GM18858 (cell line): ENCODE data around the gene CYB561A3.

Source experiments
- ATAC-seq: cut with Tn5 transposase; IDR thresholded peaks from one replicate; pipeline ENCODE4 v1.9.1; 2021; ENCODE audit not compliant: unreplicated experiment

CYB561A3 gene

DNA sequence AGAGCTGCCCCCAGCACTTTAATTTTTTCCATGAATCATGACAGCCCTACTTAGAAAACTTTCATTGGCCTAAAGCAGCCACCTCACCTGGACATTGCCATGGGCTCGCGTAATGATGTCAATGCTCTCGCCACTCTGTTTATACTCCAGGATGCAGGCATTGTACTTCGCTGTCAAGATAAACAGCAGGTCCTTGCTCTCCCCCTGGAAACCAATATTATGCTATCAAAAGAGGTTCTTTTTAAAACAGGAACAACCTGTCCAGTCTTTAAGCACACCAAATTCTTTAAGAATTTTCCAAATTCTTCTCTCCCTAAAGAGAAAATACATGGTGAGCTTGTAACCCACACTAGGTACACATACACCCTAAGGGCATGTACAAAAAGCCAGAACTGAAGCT is 31.8 kb downstream of the CYB561A3 start:
- no peak for ATAC-seq

DNA sequence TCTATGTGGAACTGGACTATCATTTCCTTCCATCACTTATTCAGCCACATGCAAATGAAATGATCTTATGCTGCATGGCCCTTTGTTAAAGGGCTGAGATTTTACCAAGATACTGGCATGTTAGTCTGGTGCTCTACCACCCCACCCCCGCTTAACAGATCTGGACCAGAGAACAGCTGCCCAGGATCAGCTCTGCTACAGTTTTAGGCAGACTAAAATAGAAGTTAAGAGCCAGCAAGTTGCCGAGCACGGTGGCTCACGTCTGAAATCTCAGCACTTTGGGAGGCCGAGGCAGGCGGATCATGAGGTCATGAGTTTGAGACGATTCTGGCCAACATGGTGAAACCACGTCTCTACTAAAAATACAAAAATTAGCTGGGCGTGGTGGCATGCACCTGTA is 33.3 kb downstream of the CYB561A3 start:
- ATAC-seq, result no peak

DNA sequence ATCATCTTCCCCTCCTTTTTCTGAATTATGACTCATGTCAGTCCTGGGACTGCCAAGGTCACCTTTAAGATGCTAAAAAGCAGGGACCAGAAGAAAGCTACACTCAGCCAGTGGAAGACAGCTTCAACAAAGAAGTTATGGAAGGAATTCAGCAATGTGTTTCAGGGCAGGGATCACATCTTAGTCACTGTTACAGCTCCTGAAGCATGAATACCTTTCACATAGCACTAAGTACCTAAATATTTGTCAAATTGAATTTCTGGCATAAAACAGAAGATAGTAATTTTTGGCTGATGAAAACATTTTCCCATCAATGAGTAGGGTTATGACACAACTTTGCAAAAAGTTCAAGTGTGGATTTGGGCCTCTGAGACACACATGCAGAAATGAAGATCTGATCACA is 34.0 kb downstream of the CYB561A3 start:
- ATAC-seq, result no peak

DNA sequence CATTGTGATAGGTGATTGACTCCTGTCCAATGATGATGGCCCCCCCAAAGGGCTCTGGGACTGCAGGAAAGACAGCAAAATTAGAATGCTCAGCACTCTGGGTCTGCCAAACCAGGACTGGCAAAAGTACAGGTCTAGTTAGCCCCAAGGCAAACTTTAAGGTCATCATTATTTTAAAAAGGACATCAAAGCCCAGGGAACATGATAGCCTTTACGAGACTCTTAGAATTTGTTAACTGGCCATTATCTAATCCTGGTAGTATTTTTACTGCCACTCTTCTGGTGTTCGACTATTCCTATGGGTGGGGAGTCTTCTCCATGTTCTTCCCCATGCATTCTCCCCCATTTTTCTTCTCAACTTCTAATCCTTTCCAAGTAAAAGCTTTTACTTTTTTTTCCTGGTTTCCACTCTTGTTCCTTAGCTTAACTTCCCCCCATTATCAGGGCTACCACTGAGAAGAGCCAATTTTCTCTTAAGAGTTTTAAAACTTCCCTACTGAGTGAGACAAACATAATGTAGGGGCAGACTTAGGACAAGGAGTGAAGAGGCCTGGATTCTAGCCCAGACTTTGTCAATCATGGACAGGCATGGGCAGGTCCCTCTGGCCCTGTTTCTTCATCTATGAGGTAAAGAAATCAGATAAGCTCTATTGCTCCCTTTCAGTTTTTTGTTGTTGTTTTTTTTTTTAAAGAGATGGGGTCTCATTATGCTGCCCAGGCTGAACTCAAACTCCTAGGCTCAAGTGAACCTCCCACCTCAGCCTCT is 35.9 kb downstream of the CYB561A3 start:
- no peak for ATAC-seq

DNA sequence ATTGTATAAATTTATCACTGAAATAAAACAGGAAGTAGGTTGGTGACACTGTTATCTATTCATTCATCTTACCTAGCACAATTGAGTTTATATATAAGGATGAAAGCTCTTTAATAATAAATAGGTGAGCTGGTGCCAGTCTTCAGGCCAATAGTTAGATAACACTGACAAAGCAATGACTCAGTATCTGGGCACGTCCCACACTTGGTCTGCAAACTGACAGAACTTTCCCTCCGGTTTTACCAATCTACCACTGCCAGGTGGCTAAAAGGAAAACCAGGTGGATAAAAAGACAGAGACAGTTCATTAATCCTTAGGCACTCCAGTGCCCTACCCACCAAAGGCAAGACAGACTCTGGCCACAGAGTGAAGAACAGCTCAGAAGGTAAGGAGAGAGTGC is 46.4 kb downstream of the CYB561A3 start:
- no peak for ATAC-seq

DNA sequence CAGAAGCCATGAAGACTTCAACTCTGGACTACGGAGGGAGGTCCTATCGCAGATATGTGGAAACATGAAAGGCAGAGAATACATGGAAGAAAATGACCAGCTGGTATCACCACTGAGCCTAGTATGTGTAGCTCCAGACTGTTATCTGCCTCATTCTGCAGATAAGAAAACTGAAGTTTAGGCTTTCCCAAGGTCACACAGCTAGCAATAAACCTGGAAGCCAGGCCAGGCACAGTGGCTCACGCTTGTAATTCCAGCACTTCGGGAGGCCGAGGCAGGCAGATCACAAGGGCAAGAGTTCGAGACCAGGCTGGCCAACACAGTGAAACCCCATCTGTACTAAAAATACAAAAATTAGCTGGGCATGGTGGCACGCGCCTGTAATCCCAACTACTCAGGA is 50.9 kb downstream of the CYB561A3 start:
- ATAC-seq, result no peak

DNA sequence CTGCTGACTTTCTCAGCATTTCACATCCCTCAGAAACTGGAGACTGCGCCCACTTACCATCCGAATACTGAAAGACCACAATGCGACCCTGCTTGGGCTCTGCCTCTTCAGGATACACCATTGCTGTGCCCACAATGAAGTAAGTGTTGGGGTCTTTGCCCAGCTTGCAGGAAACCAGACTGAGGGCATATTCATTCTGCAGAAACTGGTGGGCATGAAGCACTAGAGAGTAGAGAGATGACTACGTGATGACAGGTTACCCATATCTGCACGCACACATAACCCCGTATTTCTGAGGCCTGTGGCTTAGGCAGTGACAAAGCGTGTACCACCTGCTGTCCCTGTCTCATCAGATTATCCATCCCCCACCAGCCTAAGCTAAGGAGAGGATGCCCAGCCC is 51.9 kb downstream of the CYB561A3 start:
- ATAC-seq, result no peak

DNA sequence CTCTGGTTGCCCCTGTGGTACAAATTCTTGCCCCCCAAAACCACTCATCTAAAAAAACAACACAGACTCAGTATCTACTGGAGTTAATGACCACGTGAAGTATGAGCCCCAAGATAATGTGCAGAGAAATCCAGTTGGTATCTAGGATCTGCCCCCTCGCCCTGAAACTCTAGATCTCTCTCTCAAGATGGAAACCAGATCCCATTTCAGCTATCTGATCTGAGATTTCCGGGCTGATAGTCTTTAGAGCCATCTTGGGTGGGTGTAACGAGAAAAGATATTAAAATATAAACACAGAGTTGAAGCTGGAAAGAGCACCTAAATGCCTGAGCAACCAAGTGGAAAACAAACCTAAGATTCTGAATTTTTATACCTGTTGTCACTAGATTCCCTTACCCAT is 52.5 kb downstream of the CYB561A3 start:
- ATAC-seq, result no peak

DNA sequence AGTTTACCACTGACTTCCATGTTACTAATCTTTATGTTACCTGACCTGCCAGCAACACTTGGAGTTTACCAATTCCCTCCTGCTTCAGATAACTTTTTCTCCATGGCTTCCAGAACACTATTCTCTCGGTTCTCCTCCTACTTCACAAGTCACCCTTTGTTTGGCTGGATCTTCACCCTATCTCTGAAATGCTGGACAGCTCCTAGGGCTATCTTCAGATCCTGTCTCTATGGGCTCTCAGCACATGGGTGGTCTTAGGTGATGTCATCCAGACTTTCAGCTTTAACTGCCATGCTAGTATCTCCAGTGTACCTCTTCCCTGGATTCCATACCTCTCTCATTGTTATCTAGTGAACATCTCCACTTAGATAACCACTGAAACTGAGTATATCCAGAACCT is 54.3 kb downstream of the CYB561A3 start:
- no peak for ATAC-seq

DNA sequence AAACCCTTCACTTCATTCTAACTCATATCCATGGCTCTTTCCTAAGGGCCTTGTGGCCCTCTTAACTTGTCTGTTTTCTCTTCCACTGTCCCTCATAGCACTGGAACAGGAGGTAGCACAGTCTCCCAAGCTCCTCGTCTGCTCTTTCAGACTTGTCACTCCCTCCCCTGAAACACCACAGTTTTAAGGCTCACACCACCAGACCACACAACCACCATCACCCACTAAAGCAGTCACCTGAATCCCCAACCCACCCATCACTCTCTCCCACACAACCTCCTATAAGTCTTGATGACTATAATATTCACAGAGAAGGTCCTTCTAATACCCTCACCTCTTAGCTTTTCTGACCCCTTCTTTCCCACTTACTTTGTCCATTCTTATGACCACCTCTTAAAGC is 55.5 kb downstream of the CYB561A3 start:
- ATAC-seq, result no peak

DNA sequence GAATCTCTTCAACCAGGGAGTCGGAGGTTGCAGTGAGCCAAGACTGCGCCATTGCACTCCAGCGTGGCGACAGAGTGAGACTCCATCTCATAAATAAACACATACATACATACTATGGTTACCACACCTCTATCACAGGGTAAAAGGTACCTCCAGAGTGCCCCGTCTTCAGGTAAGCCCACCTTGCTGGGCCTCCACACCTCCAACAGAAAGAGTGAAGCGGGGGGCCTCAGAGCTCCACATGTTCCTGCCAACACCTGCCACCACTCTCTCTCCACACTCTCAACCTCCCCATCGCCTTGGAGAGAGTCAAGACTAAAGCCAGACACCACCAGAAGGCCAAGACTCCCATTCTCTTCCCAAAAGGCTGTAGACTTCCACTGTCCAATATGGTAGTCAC is 56.3 kb downstream of the CYB561A3 start:
- no peak for ATAC-seq

DNA sequence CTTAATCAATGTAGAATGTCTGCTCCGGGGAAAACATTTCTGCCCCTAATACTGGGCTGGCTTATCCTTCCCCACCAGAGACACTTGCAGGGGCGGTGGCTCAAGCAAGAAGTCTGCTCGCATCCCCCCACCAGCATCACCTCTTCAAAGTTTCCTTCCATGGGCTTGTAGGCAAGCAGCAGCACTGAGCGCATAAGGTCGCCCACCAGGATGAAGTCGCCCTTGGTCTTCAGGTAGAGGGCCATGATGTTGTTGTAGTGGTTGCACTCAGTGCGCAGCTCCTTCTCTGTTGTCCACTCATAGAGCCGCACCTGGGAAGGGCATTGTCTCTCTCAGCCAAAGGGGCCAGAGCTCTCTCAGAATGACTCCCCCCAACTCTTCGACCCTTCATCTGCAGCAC is 58.0 kb downstream of the CYB561A3 start:
- ATAC-seq, result no peak

DNA sequence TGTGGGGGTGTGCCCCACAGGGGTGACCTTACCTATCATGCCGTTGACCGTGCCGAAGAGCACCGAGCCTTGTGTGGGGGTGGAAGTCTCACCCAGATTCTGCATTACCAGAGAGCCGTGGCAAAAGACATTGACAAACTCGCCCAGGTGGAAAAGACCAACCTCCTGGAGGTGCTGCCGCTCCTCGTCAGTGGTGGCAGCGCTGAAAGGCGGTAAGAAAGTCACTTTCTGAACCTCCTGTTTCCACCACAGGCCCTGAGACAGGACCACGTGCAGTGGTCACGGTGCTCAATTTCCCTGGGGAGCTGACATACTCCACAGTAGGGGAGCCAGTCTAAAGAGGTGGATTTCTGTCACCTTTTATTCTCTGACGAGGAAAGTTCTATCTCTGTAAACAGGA is 59.1 kb downstream of the CYB561A3 start:
- no peak for ATAC-seq
